Uterus (tissue), 4 donors: Measurements from ENCODE around the gene TOLLIP. TPM values are rescaled to one million over a fixed set of nuclear protein-coding genes. Genes with fewer than 3 reads are reported as not detected.

ENCODE experiments used
- DNase-seq, 2 donors: peaks; one replicate each; pipeline ENCODE4 v3.0.0-alpha.2; 2019 to 2020
- H3K27ac ChIP-seq, 2 donors: fragments of 200-600 bp; sonication (generic); 1 replicate in 1 of 2; 2 replicates in 1 of 2; pipeline ENCODE4 v1.5.1; 2016 to 2018
- H3K27me3 ChIP-seq, 2 donors: fragments of 200-600 bp; sonication (generic); one replicate each; pipeline ENCODE4 v1.5.1; 2018 to 2019; ENCODE audit warnings: control low read depth in 1 of 2
- H3K36me3 ChIP-seq, 2 donors: fragments of 200-600 bp; sonication (generic); one replicate each; pipeline ENCODE4 v1.5.1; 2019; ENCODE audit warnings: control low read depth in 1 of 2
- H3K4me1 ChIP-seq, 2 donors: fragments of 200-600 bp; sonication (generic); one replicate each; pipeline ENCODE4 v1.5.1; 2018 to 2019; ENCODE audit warnings: control low read depth in 1 of 2
- H3K4me3 ChIP-seq, 2 donors: fragments of 200-600 bp; sonication (generic); 1 replicate in 1 of 2; 2 replicates in 1 of 2; pipeline ENCODE4 v1.5.1; 2018 to 2019; ENCODE audit warnings: mild to moderate bottlenecking in 1 of 2
- H3K9me3 ChIP-seq, 2 donors: fragments of 200-600 bp; sonication (generic); one replicate each; pipeline ENCODE4 v1.5.1; 2019; ENCODE audit warnings: control low read depth in 1 of 2
- CTCF ChIP-seq, 4 experiments: fragments of 200-600 bp in 2 of 4; fragments of 450-650 bp in 2 of 4; sonication (generic) in 2 of 4; IDR thresholded peaks; one replicate each; pipeline ENCODE4 v1.5.1; 2016 to 2019; ENCODE audit warnings: antibody characterized with exemption in 4 of 4, mild to moderate bottlenecking in 2 of 4, moderate library complexity in 1 of 4
- POLR2A ChIP-seq, 2 donors: fragments of 450-650 bp; IDR thresholded peaks; one replicate each; pipeline ENCODE4 v1.6.1; 2016; ENCODE audit warnings: antibody characterized with exemption in 2 of 2, mild to moderate bottlenecking in 1 of 2, moderate library complexity in 1 of 2
- intact Hi-C: fragments of 100-400 bp; cut with DNase I; formaldehyde crosslinking; loops from one replicate; pipeline ENCODE4 v1.15.1; 2023; ENCODE audit warnings: low total_unique reads
- total RNA-seq, 4 donors: library from RNA; depleted of rRNA in 3 of 4; stranded (reverse); fragments of >200 nt in 3 of 4; gene quantifications; one replicate each; pipeline versions ENCODE4 v1.1.0 to v1.2.4, GENCODE V29; 2014 to 2023
- donor health status: DM: yes; HTN: yes; CAD: no.

TOLLIP gene
- total RNA-seq, 4 donors from 2014 or later: 5.9 to 86.8 (median 36.2) TPM

- intact Hi-C loops: no loop called here
- no peaks in the 10 kb centered on the region for H3K9me3 ChIP-seq
- H3K27me3 ChIP-seq: no peaks in the 10 kb centered on the region
- H3K36me3 ChIP-seq: no peaks in the 10 kb centered on the region
- H3K4me1 ChIP-seq: no peaks in the 10 kb centered on the region
- no peak overlapping the region for H3K27ac ChIP-seq
- DNase-seq: no peak
- H3K4me3 ChIP-seq: no peak overlapping the region
- TF ChIP-seq CTCF (IDR thresholded peaks at IDR 0.05) (no peak), POLR2A (IDR thresholded peaks at IDR 0.05) (no peak)
These were observed 34.4 kb downstream of the TOLLIP start for GRCh38 chr11:1275021-1275420.

- intact Hi-C loops: no loop called here
- H3K27ac ChIP-seq: no peak overlapping the region
- no peaks in the 10 kb centered on the region for H3K36me3 ChIP-seq
These were observed 34.9 kb downstream of the TOLLIP start for GRCh38 chr11:1274501-1274900.

GRCh38 chr11:1272531-1272930, 36.9 kb downstream of the TOLLIP start:
- H3K4me1 ChIP-seq: no peaks in the 10 kb centered on the region
- no peak overlapping the region for H3K27ac ChIP-seq
- no peak overlapping the region for H3K4me3 ChIP-seq
- intact Hi-C loops: no loop called here
- no peaks in the 10 kb centered on the region for H3K36me3 ChIP-seq
- TF ChIP-seq CTCF (IDR thresholded peaks at IDR 0.05) (no peak), POLR2A (IDR thresholded peaks at IDR 0.05) (no peak)
- H3K27me3 ChIP-seq: no peaks in the 10 kb centered on the region
- no peaks in the 10 kb centered on the region for H3K9me3 ChIP-seq
- no peak for DNase-seq

More at GRCh38 chr11:1274501-1274900, 34.9 kb downstream of the TOLLIP start:
- DNase-seq: no peak
- no peaks in the 10 kb centered on the region for H3K9me3 ChIP-seq
- no peak overlapping the region for H3K4me3 ChIP-seq
- no peaks in the 10 kb centered on the region for H3K4me1 ChIP-seq
- H3K27me3 ChIP-seq: no peaks in the 10 kb centered on the region
- no peak for TF ChIP-seq CTCF (IDR thresholded peaks at IDR 0.05)
- no peak for TF ChIP-seq POLR2A (IDR thresholded peaks at IDR 0.05)

GRCh38 chr11:1271927-1272326, 37.5 kb downstream of the TOLLIP start:
- Histone ChIP-seq H3K9me3 (no peaks in the 10 kb centered on the region), H3K36me3 (no peaks in the 10 kb centered on the region), H3K27ac (no peak overlapping the region), H3K27me3 (no peaks in the 10 kb centered on the region), H3K4me3 (no peak overlapping the region), H3K4me1 (no peaks in the 10 kb centered on the region)
- DNase-seq: no peak
- intact Hi-C loops: no loop called here
- no peak for TF ChIP-seq CTCF (IDR thresholded peaks at IDR 0.05)
- no peak for TF ChIP-seq POLR2A (IDR thresholded peaks at IDR 0.05)

- no peak for TF ChIP-seq POLR2A (IDR thresholded peaks at IDR 0.05)
- no peak for TF ChIP-seq CTCF (IDR thresholded peaks at IDR 0.05)
- no peak for DNase-seq
- no peaks in the 10 kb centered on the region for H3K36me3 ChIP-seq
- H3K4me1 ChIP-seq: no peaks in the 10 kb centered on the region
- H3K4me3 ChIP-seq: no peak overlapping the region
- no peaks in the 10 kb centered on the region for H3K9me3 ChIP-seq
- no peaks in the 10 kb centered on the region for H3K27me3 ChIP-seq
- intact Hi-C loops: no loop called here
- no peak overlapping the region for H3K27ac ChIP-seq
These were observed 38.0 kb downstream of the TOLLIP start for GRCh38 chr11:1271406-1271805.
